Fibroblast of lung (primary cell): ENCODE results near the gene SCAF8. TPM values are rescaled to one million over a fixed set of nuclear protein-coding genes. Genes with fewer than 3 reads are reported as not detected.

Experiments
- DNase-seq, 2 donors: peaks; one replicate each; pipeline versions ENCODE4 v3.0.0 to v3.0.0-alpha.2; 2010; ENCODE audit warnings: low read depth in 2 of 2
- H2AFZ ChIP-seq: 2 replicates; pipeline ENCODE4 v1.5.1; 2012; ENCODE audit warnings: low read length, control low read depth, inconsistent platforms
- H3K27ac ChIP-seq: 2 replicates; pipeline ENCODE4 v1.5.1; 2011; ENCODE audit warnings: low read length, control low read depth; ENCODE audit not compliant: insufficient read depth
- H3K27me3 ChIP-seq: 2 replicates; pipeline ENCODE4 v1.5.1; 2011; ENCODE audit warnings: mild to moderate bottlenecking, low read length; ENCODE audit not compliant: control insufficient read depth, insufficient read depth
- H3K36me3 ChIP-seq: 2 replicates; pipeline ENCODE4 v1.5.1; 2011; ENCODE audit warnings: low read length; ENCODE audit not compliant: control insufficient read depth, insufficient read depth
- H3K4me1 ChIP-seq: 2 replicates; pipeline ENCODE4 v1.5.1; 2011; ENCODE audit warnings: low read length; ENCODE audit not compliant: control insufficient read depth, insufficient read depth; ENCODE audit errors: extremely low read depth
- H3K4me2 ChIP-seq: 2 replicates; pipeline ENCODE4 v1.5.1; 2011; ENCODE audit warnings: low read length, control low read depth; ENCODE audit not compliant: insufficient read depth; ENCODE audit errors: extremely low read depth
- H3K4me3 ChIP-seq, 4 experiments: fragments of 200-600 bp in 1 of 4; sonication (generic) in 1 of 4; replicated peaks in 1 of 4; 2 replicates each; pipeline ENCODE4 v1.5.1; 2011 to 2016; ENCODE audit warnings: low read length in 4 of 4, low read depth in 3 of 4, mild to moderate bottlenecking in 3 of 4, control low read depth in 2 of 4, inconsistent platforms in 1 of 4, mixed read lengths in 1 of 4; ENCODE audit not compliant: insufficient read depth in 1 of 4; ENCODE audit errors: control extremely low read depth in 1 of 4
- H3K79me2 ChIP-seq: 2 replicates; pipeline ENCODE4 v1.5.1; 2012; ENCODE audit warnings: mild to moderate bottlenecking, low read length, inconsistent platforms; ENCODE audit not compliant: control insufficient read depth, insufficient read depth
- H3K9ac ChIP-seq: 2 replicates; pipeline ENCODE4 v1.5.1; 2011; ENCODE audit warnings: mild to moderate bottlenecking, low read length, control low read depth; ENCODE audit not compliant: insufficient read depth
- H3K9me3 ChIP-seq: 2 replicates; pipeline ENCODE4 v1.5.1; 2012; ENCODE audit warnings: low read depth, low read length; ENCODE audit not compliant: control insufficient read depth, insufficient read depth
- H4K20me1 ChIP-seq: 2 replicates; pipeline ENCODE4 v1.5.1; 2011; ENCODE audit warnings: low read length; ENCODE audit not compliant: control insufficient read depth, insufficient read depth; ENCODE audit errors: extremely low read depth
- EZH2 ChIP-seq: IDR thresholded peaks from 2 replicates; pipeline ENCODE4 v1.5.1; 2012; ENCODE audit warnings: low read length, control low read depth, mild to moderate bottlenecking; ENCODE audit errors: missing control alignments
- polyA plus RNA-seq, 2 donors: library from polyadenylated mRNA; depleted of rRNA in 1 of 2; stranded (reverse) in 1 of 2; unstranded in 1 of 2; fragments of >200 nt; gene quantifications; 2 replicates each; pipeline ENCODE4 v1.2.1, GENCODE V29; 2011 to 2012; ENCODE audit warnings: missing spikeins in 1 of 2
- total RNA-seq: library from RNA; depleted of rRNA; stranded (reverse); fragments of >200 nt; gene quantifications from 2 replicates; pipeline ENCODE4 v1.2.1, GENCODE V29; 2014
- TF ChIP-seq, protein P1 (sequence below), 2 donors: IDR thresholded peaks in 1 of 2; conservative IDR thresholded peaks in 1 of 2; 1 replicate in 1 of 2; 2 replicates in 1 of 2; pipeline ENCODE4 v1.5.1; 2011 to 2012; ENCODE audit warnings: low read length in 2 of 2, control low read depth in 1 of 2, inconsistent platforms in 1 of 2, low read depth in 1 of 2, mild to moderate bottlenecking in 1 of 2

SCAF8 gene
- total and polyA plus RNA-seq, 2 donors (not counting 1 experiment from before 2014, with no cell fraction given), result 28.5 to 30.9 TPM

DNA sequence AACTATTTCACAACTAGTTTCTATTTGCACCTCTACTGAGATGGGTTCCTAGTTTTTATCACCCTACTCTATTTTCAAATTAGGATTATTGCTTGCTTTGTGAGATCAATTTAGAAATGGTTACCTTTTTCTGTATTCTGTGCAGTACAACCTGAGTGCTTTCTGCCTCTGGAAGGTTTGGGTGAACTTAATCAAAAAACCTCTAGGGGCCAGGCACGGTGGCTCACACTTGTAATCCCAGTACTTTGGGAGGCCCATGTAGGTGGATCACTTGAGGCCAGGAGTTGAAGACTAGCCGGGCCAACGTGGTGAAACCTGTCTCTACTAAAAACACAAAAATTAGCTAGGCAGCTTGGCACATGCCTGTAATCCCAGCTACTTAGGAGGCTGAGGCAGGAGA, 63.3 kb downstream of the SCAF8 start:
- no peak for TF ChIP-seq EZH2
- TF ChIP-seq, protein P1, sequence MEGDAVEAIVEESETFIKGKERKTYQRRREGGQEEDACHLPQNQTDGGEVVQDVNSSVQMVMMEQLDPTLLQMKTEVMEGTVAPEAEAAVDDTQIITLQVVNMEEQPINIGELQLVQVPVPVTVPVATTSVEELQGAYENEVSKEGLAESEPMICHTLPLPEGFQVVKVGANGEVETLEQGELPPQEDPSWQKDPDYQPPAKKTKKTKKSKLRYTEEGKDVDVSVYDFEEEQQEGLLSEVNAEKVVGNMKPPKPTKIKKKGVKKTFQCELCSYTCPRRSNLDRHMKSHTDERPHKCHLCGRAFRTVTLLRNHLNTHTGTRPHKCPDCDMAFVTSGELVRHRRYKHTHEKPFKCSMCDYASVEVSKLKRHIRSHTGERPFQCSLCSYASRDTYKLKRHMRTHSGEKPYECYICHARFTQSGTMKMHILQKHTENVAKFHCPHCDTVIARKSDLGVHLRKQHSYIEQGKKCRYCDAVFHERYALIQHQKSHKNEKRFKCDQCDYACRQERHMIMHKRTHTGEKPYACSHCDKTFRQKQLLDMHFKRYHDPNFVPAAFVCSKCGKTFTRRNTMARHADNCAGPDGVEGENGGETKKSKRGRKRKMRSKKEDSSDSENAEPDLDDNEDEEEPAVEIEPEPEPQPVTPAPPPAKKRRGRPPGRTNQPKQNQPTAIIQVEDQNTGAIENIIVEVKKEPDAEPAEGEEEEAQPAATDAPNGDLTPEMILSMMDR (conservative IDR thresholded peaks at IDR 0.05 in 1 of 2, IDR thresholded peaks at IDR 0.05 in 1 of 2; ENCODE audit: low read depth in 1 of 2, low read length in 2 of 2), result no peak
- no peak for DNase-seq
- Histone ChIP-seq H3K27me3 (no peaks in the 10 kb centered on the region), H3K27ac (no peak overlapping the region), H3K9me3 (no peaks in the 10 kb centered on the region), H3K4me2 (no peak overlapping the region), H3K4me3 (no peak overlapping the region), H2AFZ (no peak overlapping the region), H3K9ac (no peak overlapping the region), H3K4me1 (no peaks in the 10 kb centered on the region), H4K20me1 (no peaks in the 10 kb centered on the region), H3K79me2 (peaks cover 3% of the 10 kb centered on the region), H3K36me3 (no peaks in the 10 kb centered on the region)

DNA sequence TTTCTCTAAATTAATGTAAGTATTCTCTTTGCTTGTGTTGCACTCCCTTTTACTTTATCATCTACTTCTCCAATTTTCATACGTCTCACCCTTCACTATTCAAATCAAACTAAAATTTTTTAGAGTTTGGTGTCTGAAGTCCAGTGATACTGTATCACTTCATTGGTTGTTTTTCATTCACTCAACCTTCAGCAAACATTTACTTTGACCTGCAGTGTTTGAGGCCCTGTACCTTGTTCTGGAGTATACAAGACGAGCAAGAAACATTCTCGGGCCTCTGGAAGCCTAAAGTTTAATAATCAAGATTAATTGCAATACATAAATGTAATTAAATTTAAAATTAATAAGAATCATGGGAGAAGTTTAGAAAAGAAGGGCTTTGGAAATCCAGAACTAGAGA, 64.6 kb downstream of the SCAF8 start:
- H4K20me1 ChIP-seq, result no peaks in the 10 kb centered on the region
- H3K4me2 ChIP-seq, result no peak overlapping the region
- no peak overlapping the region for H2AFZ ChIP-seq
- no peaks in the 10 kb centered on the region for H3K27me3 ChIP-seq
- no peak overlapping the region for H3K9ac ChIP-seq
- no peak for DNase-seq
- TF ChIP-seq, protein P1 (conservative IDR thresholded peaks at IDR 0.05 in 1 of 2, IDR thresholded peaks at IDR 0.05 in 1 of 2; ENCODE audit: low read depth in 1 of 2, low read length in 2 of 2), result no peak
- TF ChIP-seq EZH2, result no peak
- H3K9me3 ChIP-seq, result no peaks in the 10 kb centered on the region
- H3K4me1 ChIP-seq, result no peaks in the 10 kb centered on the region
- peaks cover 3% of the 10 kb centered on the region for H3K79me2 ChIP-seq
- no peak overlapping the region for H3K4me3 ChIP-seq
- no peaks in the 10 kb centered on the region for H3K36me3 ChIP-seq
- H3K27ac ChIP-seq, result no peak overlapping the region

DNA sequence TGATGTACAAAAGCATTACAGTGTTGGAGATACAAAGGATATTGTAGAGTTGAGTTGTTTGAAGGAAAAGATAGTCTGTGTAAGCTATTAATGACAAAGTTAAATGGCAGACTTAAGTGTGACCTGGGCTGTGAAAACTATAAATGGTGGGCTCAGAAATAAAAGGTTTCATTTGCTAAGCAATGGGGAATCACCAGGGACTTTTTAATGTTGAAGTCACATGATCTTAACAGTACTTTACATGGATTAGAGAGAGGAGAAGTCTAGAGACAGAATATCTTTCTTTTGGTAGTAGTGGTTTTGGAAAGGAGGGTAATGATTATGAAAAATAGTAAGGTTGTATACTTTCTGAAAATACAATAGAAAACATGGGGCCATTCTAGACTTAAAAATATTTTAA, 67.1 kb downstream of the SCAF8 start:
- Histone ChIP-seq H3K79me2 (no peaks in the 10 kb centered on the region), H4K20me1 (no peaks in the 10 kb centered on the region)

More for the DNA sequence above, 67.1 kb downstream of the SCAF8 start:
- DNase-seq, result no peak
- H3K4me2 ChIP-seq, result no peak overlapping the region
- no peak overlapping the region for H2AFZ ChIP-seq
- no peak overlapping the region for H3K27ac ChIP-seq
- H3K4me1 ChIP-seq, result no peaks in the 10 kb centered on the region
- no peak overlapping the region for H3K9ac ChIP-seq
- TF ChIP-seq, protein P1 (conservative IDR thresholded peaks at IDR 0.05 in 1 of 2, IDR thresholded peaks at IDR 0.05 in 1 of 2; ENCODE audit: low read depth in 1 of 2, low read length in 2 of 2), result no peak
- no peak for TF ChIP-seq EZH2
- no peaks in the 10 kb centered on the region for H3K36me3 ChIP-seq
- no peaks in the 10 kb centered on the region for H3K27me3 ChIP-seq
- no peak overlapping the region for H3K4me3 ChIP-seq
- H3K9me3 ChIP-seq, result no peaks in the 10 kb centered on the region
